ENCODE data around the gene BDKRB2.
"Not testable (repeated sequence)": the region's sequence is repeated elsewhere in the genome, so short reads cannot be mapped to it uniquely, and the experiment has no call there.

BDKRB2 gene

DNA sequence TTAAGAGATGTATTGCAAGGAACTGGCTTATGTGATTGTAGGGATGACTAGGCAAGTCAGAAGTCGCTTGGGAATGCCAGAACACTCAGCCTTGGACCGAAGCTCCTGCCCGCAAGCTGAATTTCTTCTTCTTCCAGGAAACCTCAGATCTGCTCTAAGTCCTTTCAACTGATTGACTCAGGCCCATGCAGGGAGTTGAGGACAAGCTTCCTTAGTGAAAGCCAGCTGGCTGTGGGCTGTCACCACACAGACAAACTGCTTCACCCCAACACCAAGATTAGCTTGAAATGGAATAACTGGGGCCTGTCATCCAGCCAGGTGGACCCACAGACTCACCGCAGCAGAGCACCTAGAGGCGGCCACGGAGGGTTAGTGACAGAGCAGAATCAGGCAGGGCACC is 24.7 kb downstream of the BDKRB2 start:
- no peak for DNase-seq

DNA sequence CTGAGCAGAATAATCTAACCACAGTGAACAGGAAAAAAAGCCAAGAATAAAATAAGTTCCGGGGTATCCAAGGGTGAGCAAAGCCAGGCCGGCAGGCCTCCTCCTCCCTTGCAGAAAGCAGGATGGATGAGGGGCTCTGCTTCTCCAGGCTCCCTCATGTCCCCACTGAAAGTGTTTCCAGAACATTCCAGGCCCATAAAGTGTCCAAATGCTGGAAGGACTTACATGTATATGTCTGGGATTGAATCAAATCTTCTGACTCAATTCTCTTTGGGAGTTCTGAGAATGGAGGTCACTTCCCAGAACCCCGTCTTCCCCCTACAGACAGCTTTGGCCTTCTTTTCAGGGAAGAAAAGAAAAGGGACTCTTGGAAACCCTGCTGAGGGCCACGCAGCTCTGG is 26.4 kb downstream of the BDKRB2 start:
- no peak for DNase-seq

DNA sequence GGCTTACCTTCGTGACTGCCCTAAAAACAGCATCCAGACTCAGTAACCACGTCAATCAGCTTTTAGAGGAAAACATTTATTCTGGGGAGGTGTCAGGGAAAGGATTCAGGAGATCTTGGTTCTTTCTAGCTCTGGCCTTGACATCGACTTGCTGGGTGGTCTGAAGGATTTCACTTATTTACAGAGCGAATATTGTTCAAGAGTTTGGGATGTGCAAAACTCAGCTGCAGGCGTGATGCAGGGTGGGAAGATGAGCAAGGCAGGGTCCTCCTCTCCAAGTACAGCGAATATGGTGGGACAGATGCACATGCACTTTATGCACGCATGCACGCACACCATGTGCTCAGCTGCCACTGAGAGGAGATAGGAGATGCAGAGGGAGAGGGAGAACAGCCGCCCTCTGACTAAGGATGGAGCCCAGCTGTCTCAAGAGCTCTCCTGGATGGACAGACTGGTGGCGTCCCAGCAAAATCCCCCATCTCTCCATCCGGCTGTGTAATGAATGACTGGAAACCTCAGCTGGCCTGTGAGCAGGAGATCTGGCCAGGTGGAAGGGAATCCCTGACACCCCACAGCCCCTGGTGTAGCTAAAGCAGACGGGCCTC is 27.0 kb downstream of the BDKRB2 start:
- DNase-seq, result no peak

DNA sequence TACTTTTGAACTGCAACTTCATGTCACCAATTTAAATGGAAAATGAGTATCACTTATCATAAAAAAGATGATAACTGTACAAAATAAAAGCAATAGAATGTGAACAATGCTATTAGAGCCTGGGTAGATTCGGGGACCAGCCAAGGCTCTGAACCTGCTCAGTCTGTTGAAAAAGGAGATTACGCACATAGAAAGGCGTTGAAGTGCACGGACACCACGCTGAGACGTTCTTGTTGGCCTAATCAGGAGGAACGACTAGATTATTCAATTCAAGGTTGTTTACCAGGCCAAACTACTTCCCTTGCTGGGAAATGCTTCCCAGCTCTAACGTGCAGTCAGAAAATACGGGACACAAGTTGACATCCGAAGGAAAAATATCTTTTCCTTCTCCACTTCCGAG is 27.9 kb downstream of the BDKRB2 start:
- no peak for DNase-seq

DNA sequence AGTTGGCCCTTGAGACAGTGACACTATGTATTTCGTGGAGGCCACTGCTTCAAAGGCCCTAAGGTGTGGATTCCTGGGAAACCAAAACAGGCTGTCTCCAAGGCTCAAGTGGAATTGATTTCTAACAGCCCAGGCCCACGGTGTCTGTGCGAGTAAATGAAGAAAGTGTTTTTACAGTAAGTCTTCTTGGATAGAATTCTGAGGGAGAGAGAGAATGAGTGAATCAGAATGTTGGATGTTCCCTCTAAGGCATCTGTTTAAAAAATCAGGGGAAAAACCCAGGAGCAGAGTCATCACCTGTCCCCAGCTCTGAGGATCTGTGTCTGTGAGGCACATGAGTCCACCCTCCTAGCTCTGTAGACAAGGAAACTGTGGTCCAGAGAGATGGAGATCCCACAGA is 29.0 kb downstream of the BDKRB2 start:
- no peak for DNase-seq

DNA sequence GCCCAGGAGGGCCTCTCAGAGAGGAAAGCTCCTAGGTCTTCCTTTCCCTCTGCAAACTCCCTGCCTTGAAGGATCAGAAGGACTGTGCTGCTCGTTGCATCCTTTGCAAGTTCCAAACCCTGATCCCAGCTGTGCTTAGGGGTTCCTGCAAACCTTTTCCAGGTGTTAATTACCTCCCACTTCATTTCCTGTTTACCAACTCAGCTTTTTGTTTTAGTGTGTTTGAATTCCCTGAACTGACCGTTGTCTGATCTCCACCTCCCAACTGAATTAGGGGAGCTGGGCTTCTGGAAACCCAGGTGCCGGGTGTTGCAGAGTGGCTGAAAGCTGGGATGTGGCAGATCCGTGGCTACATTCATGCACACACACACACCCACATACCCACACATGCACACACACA is 30.8 kb downstream of the BDKRB2 start:
- no peak for DNase-seq

DNA sequence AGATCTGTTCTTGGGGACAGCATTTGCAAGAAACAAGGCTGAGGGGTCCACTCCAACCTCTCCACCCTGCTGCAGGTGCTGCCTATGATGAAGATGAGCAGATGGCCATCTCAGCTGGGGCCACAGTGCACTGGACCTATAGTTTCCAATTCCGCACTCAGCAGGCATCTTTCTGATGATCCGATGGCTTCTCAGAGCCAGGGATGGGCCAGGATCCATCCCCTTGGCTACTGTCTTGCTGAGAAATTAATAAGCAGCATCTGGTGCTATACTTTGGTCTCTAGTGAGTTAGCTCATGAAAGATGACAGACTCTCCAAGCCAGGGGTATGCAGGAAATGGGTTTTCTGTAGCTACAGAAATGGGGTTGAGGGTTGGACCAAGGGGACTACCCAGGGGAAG is 33.0 kb downstream of the BDKRB2 start:
- DNase-seq, result no peak

DNA sequence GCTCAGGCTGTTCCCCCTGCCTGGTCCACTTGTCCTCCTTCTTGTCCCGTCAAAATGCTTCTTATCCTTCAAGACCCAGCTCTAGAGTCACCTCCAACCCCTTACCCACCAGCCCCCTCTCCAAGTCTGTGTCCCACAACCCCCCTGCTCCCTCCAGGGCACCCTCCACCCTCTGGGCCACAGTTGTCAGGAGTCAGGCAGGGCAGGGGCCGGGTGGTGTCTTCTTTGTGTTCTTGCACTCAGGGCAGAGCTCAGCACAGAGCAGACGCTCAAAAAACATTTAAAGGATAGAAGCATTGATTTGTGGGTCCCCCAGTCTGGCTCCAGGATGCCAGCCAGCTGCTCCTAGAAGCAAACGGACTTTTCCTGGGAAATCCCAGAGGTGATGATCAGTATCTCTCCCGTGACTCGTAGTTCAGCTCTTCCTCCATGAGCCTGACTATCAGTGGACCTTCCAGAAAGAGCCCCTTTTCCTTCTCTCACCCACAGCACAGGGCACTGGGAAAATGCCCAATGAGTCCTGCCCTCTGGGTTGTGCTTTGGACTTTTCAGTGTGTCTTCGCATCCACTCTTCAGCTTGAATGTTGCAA is 34.1 kb downstream of the BDKRB2 start:
- DNase-seq, result no peak

DNA sequence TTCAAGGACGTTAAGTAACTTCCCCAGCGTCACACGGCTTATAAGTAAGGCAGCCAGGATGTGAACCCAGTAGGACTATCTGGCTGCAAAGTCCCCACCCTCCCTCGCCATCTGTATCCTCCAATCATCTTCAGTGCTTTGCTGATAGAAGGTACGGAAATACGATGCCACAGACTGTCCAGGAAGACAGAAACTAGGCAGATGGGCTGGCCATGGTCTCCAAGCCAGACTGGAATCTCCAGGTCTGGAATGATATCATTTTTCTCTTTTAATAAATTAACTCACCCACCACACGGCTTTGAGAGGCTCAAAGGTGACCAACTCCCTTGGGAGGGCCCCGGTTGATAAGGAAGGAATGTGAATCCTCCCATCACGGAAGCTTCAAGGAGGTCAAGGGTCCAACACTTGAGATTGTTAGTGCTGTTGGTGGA is 35.1 kb downstream of the BDKRB2 start:
- no peak for DNase-seq

DNA sequence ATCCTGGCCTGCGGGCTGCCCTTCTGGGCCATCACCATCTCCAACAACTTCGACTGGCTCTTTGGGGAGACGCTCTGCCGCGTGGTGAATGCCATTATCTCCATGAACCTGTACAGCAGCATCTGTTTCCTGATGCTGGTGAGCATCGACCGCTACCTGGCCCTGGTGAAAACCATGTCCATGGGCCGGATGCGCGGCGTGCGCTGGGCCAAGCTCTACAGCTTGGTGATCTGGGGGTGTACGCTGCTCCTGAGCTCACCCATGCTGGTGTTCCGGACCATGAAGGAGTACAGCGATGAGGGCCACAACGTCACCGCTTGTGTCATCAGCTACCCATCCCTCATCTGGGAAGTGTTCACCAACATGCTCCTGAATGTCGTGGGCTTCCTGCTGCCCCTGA is 36.0 kb downstream of the BDKRB2 start:
- no peak for DNase-seq

DNA sequence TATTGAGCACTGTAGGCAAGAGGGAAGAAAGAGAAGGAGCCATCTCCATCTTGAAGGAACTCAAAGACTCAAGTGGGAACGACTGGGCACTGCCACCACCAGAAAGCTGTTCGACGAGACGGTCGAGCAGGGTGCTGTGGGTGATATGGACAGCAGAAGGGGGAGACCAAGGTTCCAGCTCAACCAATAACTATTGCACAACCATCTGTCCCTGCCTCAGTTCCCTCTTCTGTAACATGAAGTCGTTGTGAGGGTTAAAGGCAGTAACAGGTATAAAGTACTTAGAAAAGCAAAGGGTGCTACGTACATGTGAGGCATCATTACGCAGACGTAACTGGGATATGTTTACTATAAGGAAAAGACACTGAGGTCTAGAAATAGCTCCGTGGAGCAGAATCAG is 37.5 kb downstream of the BDKRB2 start:
- DNase-seq, result no peak

DNA sequence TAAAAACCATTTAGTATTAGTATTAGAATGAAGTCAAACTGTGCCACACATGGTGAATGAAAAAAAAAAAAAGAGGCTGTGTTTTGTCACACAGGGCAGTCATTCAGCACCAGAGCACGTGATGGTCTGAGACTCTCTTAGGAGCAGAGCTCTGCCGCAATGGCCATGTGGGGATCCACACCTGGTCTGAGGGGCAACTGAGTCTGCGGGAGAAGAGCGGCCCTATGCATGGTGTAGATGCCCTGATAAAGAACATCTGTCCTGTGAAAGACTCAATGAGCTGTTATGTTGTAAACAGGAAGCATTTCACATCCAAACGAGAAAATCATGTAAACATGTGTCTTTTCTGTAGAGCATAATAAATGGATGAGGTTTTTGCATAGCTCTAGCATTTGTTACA is 39.1 kb downstream of the BDKRB2 start:
- DNase-seq, result no peak

DNA sequence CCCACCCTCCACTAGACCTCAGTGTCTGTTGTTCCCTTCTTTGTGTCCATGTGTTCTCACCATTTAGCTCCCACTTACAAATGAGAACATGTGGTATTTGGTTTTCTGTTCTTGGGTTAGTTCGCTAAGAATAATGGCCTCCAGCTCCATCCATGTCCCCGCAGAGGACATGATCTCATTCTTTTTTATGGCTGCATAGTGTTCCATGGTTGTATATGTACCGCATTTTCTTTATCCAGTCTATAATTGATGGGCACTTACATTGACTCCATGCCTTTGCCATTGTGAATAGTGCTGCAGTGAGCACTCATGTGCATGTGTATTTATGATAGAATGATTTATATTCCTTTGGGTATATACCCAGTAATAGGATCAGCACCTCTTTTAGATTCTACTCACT is 40.4 kb downstream of the BDKRB2 start:
- not testable (repeated sequence) for DNase-seq

DNA sequence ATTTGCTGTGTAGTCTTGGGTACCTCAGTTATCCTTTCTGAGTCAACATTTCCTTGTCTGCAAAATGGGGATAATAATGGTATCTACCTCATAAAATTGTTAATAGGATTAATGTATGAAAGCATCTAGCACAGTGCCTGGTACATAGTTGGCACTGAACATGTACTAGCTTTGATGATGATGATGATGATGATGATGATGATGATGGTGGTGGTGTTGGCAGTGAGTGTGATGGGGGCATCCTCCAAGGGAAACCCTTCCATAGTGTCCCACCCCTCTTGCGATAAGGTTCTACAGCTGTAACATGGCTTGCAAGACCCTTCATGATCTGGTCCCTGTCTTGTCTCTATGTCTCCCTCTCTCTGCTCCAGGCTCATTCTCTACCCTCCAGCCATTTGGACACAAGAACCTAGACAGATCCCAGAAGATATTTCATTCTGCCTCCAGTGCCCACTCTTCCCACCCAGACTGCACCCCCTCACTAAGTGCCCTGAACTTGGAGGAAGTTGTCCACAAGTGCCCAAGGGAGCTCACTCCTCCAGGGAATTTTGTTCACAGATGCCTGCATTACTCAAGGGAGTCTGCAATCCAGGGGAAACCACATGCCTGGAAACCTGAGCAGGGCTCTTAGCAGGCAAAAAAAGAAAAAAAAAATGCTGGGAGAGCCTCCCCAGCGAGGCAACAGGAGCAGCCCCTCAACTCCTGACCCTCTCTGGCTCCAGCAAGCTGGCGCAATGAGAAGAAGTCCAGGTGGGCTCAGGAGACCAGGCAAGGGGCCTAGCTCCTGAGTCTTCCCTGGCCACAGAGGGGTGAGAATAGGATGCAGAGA is 41.3 kb downstream of the BDKRB2 start:
- DNase-seq, result no peak

DNA sequence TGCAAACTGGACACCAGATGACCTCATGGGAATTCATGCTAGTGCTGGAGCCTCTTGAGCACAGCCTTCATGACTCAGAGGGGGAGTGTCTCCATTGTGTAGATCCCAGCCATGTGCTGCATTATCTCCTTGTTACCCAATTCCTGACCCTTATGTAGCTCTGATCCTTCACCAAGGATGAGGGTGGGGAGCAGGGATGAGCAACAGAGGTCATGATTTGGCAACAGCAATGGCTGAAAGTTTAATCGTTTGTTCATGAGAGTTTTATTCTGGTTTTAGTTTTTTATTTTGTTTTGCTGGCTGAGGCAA is 41.9 kb downstream of the BDKRB2 start:
- no peak for DNase-seq

DNA sequence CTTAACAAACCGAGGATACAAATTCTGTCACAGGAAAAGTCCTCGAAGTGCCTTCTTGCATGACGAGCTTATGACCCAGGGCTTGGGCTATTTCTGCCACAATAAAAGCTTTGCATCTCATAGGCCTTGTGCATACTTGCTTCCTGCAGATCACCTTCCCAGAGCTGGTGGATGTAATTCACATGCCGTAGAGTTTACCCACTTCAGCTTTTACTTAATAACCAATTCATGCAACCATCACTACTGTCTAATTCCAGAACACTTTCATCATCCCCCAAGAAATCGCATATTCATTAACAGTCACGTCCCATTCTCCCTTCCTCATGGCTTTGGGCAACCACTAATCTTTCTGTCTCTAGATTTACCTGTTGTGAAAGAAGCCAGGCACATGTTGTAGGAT is 42.4 kb downstream of the BDKRB2 start:
- DNase-seq, result no peak

DNA sequence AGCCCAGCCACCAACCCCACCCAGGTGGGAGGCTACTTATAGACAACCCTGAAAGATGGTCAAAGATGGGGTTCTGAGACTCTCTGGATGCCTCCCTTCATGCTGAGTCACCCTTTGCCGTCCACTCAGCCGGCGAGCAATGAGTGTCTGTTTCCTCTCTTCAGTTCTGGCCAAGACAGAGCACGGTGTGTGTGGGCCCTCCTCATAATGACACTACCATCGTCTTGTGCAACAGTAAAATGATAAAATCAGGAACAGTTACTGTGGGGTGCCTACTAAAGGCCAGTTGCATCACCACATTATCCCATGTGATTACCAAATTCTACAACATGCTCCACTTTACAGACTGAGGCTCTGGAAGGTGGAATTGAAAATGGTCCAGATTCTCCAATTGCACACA is 44.4 kb downstream of the BDKRB2 start:
- DNase-seq, result no peak

DNA sequence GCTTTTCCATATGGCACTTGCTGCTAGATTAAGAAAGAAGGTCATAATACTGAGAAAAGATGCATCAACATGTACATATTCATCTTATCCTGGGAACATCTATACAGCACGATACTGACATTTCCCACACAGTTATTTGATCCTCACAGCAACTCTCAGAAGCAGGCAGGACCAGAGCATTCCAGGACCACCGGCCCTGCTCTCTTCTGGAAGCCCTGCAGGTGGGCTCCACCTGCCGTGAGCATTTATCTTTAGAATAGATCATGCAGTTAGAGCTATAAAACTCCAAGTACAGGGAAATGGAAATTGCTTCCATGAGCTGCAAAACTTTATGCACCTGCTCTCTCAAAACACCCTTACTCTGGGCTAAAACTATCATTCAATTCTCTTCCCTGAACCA is 45.8 kb downstream of the BDKRB2 start:
- DNase-seq, result no peak

DNA sequence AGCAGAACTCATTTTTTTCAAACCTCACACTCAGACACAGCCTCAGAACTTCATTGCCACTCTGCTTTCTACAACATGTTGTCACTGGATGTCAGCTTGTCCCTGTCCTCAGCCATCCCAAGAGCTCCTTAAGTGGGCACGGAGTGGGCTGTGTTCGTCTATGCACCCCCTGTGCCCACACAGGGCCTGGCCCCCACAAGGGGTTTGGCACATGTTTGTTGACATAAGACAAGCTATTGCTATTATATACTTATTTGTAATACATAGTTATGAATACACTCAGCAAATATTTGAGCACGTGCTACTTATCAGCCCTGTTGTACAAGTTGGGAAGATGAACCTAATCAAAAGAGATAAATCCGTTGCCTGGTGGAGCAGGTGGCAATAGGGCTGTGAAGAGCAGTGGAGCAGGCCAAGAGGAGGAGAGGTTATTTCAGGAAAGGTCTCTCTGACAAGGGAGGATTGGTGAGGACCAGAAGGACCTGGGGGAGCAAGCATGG is 47.1 kb downstream of the BDKRB2 start:
- DNase-seq, result no peak

DNA sequence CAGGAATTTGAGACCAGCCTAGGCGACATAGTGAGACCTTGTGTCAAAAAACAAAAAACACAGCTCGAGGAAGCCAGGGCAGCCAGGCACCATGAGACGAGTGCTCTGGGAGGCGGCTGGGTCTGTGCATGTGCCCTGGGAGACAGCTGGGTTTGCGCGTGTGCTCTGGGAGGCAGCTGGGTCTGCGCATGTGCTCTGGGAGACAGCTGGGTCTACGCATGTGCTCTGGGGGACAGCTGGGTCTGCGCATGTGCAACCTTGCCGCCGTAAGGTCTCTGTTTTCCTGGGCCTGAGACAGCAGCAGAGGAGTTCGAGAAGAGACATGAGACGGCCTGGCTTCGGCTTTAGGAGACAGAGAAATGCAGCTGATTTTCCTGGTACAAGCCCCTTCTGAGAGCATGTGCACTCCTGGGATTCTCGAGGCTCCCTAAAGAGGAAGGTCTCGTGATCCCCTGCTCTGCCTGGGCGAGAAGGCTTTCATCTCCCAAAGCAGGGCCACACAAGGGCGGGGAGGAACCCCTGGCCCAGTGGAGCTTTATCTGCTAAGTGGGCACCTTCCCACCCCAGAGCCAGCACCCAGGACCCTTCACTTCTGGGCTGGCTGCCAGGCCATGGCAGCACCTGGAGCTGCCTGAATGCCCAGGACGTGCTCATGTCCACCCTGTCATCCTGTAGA is 47.8 kb downstream of the BDKRB2 start:
- no peak for DNase-seq

DNA sequence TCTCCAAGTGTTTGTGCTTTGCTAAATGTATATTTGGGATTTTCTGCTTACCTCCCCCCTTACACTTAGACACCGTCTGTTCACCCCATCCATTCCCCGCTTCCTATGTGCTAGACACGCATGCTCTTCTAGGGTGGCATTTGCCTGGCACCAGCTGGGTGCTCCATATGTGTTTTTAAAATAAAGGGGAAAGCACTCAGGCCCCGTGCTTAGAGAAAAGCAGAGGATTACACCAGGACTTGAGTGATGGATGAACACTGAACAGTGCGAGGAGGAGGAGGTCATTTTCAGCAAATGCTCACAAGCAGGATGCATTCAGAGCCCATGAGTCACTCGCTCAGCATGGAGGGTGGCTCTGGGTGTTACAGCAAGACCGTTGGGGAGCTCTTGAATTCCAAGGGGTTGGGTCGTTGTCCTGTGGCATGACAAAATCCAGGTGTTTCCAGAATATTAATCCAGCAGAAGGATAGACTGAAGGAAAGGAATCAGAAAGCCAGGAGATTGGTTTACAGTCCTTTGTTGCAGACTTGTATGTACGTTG is 48.4 kb downstream of the BDKRB2 start:
- DNase-seq, result no peak

DNA sequence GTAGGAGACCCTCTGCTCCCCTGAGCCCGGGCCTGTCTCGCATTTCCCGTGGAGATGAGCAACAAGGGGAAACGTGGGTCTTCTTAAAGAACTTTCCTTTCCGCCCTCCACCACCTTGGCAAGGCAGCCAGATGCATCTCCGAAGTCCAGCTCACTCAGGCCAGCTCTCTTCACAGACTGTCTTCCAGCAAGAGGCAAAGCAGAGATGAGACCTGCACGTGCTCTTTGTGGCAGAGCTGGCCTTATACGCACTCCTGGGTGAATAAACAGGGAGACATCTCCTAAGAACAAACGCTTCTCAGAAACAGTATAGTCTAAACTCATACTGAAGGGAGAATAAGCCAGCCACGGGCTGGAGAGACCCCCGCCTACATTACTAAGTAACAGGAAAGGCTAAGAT is 50.0 kb downstream of the BDKRB2 start:
- DNase-seq, result no peak
